CD4-positive, alpha-beta T cell treated with Interleukin-10 for 1 hour (primary cell): ENCODE data around the gene TSPAN33.

Experiments
- DNase-seq: peaks from one replicate; pipeline ENCODE4 v3.0.0-alpha.2; 2020

The TSPAN33 gene

DNA sequence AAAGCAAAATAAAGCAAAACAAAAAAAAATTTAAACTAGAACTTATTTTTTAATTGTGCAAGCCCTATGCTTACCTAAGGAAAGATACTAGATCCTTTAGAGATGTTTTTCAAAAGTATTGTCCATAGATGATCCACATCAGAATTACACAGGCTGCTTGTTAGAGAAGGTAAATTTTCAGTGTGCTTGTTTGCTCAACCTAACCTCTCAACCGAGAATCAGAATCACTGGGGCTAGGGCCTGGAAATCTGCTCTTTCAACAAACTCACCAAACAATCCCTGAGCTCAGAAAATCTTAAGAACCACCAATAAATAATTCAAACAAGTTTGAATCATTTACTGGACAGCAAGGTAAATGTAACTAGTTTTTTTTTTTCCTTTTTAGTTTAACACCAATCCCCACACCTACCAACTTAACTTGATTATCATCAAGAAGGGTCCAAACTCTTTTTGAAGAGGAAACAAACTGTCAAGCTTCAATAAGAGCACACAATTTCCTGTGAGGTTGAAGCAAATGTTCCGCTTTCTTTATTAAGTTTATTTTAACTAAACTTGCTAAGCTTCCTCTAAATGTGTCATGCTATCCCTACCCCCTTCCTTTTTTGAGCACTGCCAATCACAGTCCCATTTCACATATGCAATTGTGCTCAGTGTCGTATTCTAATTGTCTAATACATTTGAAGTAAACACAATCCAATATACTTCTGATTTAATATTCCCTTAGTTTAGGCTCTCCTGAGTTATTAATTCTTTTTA lies 7.4 kb upstream of the TSPAN33 start:
- DNase-seq = peak; percentile 23

DNA sequence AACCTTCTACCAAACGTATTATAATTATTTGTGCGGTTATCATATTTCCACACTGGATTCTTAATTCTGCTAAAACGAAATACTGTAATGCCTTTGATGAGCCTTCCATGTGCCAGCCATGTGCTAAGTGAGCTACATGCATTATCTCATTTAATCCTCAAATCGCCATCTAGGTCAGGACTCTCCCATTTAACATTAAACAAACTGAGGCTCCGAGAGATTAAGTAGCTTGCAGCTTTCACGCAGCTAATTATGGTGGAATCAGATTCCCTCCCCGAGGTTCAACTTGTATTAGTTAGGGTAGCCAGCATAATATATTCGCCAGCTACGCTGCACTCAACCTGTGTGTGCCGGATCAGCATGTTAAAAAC lies 798 bp upstream of the TSPAN33 start:
- DNase-seq = no peak

DNA sequence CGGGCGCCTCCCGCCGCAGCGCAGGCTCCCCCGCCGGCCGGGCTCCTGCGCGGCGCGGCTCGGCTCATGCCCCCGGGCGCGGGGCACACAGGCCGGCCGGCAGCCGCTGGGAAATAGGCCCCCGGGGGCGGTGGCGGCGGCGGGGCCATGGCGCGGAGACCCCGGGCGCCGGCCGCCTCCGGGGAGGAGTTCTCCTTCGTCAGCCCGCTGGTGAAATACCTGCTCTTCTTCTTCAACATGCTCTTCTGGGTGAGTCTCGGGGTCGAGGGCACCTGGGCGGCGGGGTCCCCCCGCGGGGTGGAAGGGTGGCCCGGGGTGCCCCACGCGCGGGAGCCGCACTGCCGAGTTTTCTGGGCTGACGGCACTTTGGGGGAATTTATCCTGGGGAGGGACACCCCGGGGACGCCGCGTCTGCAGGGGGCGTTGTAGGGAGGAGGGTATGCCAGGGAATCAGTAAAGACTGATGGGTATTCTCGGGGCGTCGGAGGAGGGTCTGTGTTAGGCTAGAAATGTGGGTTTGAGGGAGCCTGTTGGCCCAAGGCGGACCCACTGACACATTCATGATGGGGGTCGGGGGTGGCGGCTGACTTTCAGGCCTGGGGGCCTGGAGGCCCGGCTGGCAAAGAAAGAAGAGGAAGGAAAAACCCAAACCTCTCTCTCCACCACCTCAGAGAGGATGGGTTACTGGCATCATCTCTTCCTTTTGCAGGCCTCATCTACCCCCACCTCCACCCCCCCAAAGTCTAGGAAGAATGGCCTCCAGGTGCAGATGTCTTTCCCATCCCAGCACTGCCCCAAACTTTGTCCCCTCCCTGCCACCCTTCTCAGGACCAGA lies 544 bp downstream of the TSPAN33 start:
- peak; percentile 19 for DNase-seq

DNA sequence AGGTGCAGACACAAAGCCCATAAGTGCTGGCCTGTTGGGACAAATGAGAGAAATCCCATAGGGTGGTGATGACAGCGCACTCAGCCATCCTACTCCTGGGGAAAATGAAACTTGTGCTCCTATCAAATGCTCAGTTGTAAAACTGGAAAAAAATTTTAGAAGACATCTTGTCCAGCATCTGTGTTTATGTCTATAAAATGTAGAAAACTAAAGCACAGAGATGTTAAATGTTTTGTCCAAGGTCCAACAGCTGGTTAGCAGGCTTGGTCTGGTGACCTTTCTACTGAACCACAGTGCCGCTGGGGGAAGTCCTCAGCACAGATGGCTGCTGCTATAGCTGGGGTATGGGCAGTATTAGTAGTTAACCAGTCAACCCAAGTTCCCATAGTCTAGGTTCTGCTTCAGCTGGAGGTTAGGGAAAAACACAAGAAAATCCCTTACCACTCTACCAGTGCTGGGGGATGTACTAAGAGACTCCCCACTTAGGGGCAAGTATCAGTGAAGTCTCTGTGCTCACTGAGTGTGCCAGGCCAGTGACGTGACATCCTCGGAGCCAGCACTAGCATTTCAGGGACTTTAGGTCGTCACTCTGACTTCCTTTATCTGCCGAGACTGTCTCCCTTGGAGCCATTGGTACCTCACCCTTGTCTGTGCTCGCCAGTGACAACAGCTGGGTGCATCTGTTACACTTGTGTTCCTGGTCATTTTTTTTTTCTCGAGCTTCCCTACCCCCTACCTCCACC lies 1.9 kb downstream of the TSPAN33 start:
- no peak for DNase-seq

- DNase-seq = no peak
These were observed 3.2 kb downstream of the TSPAN33 start for GRCh38 chr7:129147731-129148130.

DNA sequence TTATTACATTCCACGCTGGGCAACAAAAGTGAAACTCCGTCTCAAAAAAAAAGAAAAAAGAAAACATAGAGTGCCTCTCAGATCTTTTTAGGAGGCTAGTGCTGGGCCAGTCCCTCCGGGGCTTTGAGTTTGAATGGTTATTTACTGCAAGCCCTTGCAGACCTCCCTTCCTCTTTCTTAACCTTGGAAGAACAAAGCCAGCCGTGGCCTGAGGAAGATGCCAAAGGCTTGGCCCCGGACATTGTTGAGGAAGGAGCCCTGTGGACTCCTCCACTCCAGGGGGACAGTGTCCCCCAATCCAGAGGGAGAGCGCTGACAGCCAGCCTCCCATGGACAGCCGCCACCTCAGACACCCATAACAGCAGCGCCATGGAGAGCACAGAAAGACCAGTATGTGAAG lies 5.0 kb downstream of the TSPAN33 start:
- no peak for DNase-seq

- DNase-seq = no peak
These were observed 5.9 kb downstream of the TSPAN33 start for GRCh38 chr7:129150199-129150996.

DNA sequence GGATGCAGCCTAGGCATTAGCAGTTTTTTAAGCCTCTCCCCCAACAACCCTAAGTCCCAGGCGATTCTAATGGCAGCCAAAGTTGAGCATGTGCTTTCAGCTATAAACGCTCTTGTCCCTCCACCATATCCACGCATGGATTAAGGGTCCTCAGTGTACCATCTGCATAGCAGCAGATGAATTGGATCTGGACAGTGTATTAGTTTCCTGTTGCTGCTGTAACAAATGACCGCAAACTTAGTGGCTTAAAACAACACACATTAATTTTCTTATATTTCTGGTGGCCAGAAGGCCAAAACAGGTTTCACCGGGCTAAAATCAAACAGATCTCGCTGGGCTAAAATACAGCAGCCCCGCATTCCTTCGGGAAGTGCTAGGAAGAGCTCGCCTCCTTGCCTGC lies 13.1 kb downstream of the TSPAN33 start:
- DNase-seq = no peak

- DNase-seq = no peak
These were observed 15.0 kb downstream of the TSPAN33 start for GRCh38 chr7:129159539-129159938.

- DNase-seq = no peak
These were observed 15.8 kb downstream of the TSPAN33 start for GRCh38 chr7:129160161-129160905.

- no peak for DNase-seq
These were observed 17.2 kb downstream of the TSPAN33 start for GRCh38 chr7:129161524-129162225.

DNA sequence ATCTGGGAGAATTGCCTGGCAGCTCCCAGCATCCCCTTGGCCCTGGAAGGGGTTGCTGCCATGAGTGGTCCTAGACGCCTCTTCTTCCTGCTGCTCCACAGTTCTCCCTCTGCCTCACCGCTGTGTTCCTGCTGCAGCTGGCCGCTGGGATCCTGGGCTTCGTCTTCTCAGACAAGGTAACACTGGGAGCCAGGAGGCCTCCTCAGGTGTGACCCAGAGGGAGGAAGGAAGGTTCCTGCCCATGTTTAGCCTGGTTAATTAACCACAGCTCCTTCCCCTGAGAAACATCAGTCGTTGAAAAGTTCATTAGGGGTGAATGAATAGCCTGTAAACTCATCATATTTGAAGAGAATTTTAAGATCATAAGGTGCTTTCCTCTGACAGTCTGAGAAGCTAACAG lies 18.2 kb downstream of the TSPAN33 start:
- no peak for DNase-seq

DNA sequence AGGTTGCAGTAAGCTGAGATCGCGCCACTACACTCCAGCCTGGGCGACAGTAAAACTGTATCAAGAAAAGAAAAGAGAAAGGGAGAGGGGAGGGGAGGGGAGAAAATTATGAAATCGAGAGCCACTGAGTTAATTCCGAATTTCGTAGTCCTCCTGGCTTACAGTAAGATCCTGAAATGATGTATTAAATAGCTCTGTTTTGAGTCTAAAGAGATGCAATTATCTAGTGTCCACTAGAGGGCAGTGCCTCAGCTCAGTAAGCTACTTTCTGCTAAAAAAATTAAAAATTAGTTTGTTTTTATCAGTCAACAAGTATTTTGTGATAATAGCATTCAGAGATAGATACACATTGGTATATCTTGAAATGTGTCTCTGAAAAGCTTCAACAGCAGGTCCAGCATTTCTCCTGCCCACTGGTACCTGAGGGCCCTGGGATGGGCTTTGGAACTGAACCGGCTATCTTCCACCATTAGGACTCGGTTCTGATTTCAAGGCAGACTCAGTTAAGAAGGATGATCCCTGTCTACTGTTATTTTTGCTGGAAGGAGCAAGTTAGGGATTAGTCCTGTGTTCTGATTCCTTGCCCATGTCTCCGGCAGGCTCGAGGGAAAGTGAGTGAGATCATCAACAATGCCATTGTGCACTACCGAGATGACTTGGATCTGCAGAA lies 19.5 kb downstream of the TSPAN33 start:
- peak; percentile 54 for DNase-seq

DNA sequence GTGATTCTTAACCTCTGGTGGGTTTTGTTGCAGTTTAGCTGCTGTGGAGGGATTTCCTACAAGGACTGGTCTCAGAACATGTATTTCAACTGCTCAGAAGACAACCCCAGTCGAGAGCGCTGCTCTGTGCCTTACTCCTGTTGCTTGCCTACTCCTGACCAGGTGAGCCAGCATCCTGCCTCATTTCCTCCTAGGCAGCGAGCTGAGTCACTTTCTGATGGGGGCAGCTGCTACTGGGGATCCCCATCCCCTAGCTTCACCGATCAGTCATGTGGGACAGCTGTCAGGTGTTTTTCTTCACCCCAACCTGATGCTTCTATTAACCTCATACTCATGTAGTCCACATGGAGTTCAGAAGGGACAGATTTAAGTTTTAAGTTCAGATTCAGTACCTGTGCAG lies 22.2 kb downstream of the TSPAN33 start:
- no peak for DNase-seq

- DNase-seq = no peak
These were observed 23.3 kb downstream of the TSPAN33 start for GRCh38 chr7:129167817-129168216.

DNA sequence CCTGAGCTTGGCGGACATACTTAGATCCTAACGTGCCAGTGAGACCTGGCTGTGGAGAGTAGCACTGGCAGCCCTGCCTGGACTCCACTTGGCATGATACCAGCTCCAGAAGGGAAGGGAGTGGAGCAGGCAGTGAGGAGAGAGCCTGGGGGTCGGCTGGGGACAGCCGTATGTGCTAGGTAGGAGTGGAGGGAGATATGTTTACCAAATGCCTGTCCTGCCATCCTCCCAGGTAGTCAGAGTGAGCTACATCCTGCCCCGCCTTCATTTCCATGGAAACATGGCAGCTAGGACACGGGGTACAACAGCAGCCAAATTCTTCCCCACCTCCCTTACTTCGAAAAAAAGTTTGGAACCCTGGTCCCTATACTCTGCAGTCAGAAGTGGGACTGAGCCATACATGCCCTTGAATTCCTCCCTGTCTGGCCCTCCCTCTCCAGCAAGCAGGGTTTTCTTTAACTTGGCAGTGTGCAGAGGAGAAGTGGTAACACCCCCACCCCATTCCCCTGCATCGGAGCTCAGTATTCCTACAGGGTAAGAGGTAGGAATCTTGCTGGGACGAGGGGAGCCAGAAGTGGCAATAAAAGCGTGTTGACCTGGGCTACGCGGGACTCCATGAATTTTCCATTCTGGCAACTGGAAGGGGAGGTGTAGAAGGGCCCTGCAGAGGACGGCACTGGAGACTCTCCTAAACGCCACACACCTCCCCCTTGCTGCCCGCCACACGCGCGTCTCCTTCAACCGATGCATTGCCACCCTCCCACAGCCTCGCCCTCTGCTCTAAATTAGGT lies 23.9 kb downstream of the TSPAN33 start:
- no peak for DNase-seq

DNA sequence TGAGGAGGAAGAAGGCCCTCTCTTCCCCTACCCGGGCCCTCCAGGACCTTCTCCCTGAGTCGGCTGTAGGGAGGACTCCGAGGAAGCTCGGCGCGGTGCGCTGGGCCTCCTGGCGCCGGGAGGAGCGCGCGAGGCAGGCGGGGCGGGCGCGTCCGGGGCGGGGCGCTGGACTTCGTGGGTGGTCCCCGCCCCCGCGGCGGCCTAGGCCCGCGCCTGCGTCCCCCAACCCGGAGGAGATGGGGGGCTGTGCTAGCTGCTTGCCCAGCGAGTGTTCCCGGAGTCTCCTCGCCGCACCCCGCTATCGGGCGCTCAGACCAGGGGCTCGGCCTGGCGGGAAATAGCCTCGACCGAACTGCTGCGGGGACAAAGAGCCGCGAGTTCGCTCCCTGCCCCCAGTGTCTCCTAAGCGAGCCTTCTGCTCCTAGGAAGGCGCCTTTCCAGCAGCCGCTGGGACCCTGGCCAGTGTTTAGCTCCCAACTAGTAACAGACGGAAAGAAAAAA lies 24.7 kb downstream of the TSPAN33 start:
- DNase-seq = peak; percentile 13

GRCh38 chr7:129169686-129170440 lies 25.4 kb downstream of the TSPAN33 start:
- DNase-seq = no peak

DNA sequence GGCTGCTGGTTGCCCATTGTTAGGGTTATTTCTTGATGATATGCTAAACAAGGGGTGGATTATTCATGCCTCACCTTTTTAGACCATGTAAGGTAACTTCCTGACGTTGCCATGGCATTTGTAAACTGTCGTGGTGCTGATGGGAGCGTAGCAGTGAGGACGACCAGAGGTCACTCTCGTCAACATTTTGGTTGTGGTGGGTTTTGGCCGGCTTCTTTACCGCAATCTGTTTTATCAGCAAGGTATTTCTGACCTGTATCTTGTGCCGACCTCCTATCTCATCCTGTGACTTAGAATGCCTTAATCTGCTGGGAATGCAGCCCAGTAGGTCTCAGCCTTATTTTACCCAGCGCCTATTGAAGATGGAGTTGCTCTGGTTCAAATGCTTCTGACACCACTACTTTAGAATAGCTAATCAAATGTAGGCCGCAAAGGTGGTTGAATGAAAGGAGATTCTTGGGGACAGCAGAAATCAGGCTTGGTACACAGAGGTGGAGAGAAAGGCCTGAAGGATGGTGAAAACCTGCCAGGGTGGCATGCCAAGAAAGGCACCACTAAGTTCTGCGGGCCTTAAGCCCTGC lies 26.0 kb downstream of the TSPAN33 start:
- no peak for DNase-seq
